GM19238 (cell line): ENCODE results near the gene C19orf25.
"Not testable (repeated sequence)": the region's sequence is repeated elsewhere in the genome, so short reads cannot be mapped to it uniquely, and the experiment has no call there.

Source experiments
- DNase-seq: peaks from one replicate; pipeline ENCODE4 v3.0.0; 2011; ENCODE audit warnings: low spot score; ENCODE audit not compliant: insufficient read length

The C19orf25 gene

GRCh38 chr19:1478934-1479707, at the start of gene C19orf25:
Gene C19orf25 (minus strand): TSS chr19:1479215. CDS start chr19:1478903, 312 bp downstream.
- DNase-seq, result peak; percentile 99

GRCh38 chr19:1527650-1528309, 48.8 kb upstream of the C19orf25 start:
- no peak for DNase-seq

GRCh38 chr19:1526979-1527649, 48.1 kb upstream of the C19orf25 start:
- DNase-seq, result no peak

GRCh38 chr19:1526066-1526778, 47.2 kb upstream of the C19orf25 start:
- no peak for DNase-seq

GRCh38 chr19:1525343-1525742, 46.3 kb upstream of the C19orf25 start:
- no peak for DNase-seq

GRCh38 chr19:1524972-1525325, 45.9 kb upstream of the C19orf25 start:
- DNase-seq, result no peak

GRCh38 chr19:1524287-1524971, 45.4 kb upstream of the C19orf25 start:
- no peak for DNase-seq

- DNase-seq, result no peak
Observed at GRCh38 chr19:1523412-1524286, 44.6 kb upstream of the C19orf25 start, which contains the start of gene PLK5. Gene PLK5 (plus strand): TSS chr19:1524077. CDS start chr19:1526997, 2,920 bp downstream.

- no peak for DNase-seq
Observed at GRCh38 chr19:1522838-1523237, 43.8 kb upstream of the C19orf25 start.

GRCh38 chr19:1522061-1522460, 43.0 kb upstream of the C19orf25 start:
- no peak for DNase-seq

- no peak for DNase-seq
Observed at GRCh38 chr19:1521636-1522035, 42.6 kb upstream of the C19orf25 start.

GRCh38 chr19:1520203-1520780, 41.3 kb upstream of the C19orf25 start:
- no peak for DNase-seq

- DNase-seq, result not testable (repeated sequence)
Observed at GRCh38 chr19:1519802-1520201, 40.8 kb upstream of the C19orf25 start.

GRCh38 chr19:1518471-1518870, 39.5 kb upstream of the C19orf25 start:
- no peak for DNase-seq

GRCh38 chr19:1516395-1516753, 37.4 kb upstream of the C19orf25 start:
- DNase-seq, result no peak

GRCh38 chr19:1514986-1515721, 36.1 kb upstream of the C19orf25 start:
- DNase-seq, result no peak

GRCh38 chr19:1514295-1514661, 35.3 kb upstream of the C19orf25 start:
- no peak for DNase-seq

- DNase-seq, result no peak
Observed at GRCh38 chr19:1513499-1514294, 34.7 kb upstream of the C19orf25 start.
